HFF-Myc (cell line): ENCODE data around the gene TANGO2.

ENCODE experiments used
- DNase-seq: peaks from one replicate; pipeline ENCODE4 v3.0.0-alpha.2; 2011; ENCODE audit warnings: low read depth; ENCODE audit errors: extremely low read depth
- H3K4me3 ChIP-seq: replicated peaks from 2 replicates; pipeline ENCODE4 v1.5.1; 2011; ENCODE audit warnings: low read depth, mild to moderate bottlenecking, control low read depth, low read length
- TF ChIP-seq, protein P1 (sequence below): IDR thresholded peaks from 2 replicates; pipeline ENCODE4 v1.5.1; 2012; ENCODE audit warnings: mild to moderate bottlenecking, low read depth, low read length, control low read depth; ENCODE audit errors: missing control alignments

Gene TANGO2

GRCh38 chr22:20055144-20055543 is 34.2 kb downstream of the TANGO2 start:
- DNase-seq = no peak
- H3K4me3 ChIP-seq = no peak overlapping the region
- TF ChIP-seq, protein P1, sequence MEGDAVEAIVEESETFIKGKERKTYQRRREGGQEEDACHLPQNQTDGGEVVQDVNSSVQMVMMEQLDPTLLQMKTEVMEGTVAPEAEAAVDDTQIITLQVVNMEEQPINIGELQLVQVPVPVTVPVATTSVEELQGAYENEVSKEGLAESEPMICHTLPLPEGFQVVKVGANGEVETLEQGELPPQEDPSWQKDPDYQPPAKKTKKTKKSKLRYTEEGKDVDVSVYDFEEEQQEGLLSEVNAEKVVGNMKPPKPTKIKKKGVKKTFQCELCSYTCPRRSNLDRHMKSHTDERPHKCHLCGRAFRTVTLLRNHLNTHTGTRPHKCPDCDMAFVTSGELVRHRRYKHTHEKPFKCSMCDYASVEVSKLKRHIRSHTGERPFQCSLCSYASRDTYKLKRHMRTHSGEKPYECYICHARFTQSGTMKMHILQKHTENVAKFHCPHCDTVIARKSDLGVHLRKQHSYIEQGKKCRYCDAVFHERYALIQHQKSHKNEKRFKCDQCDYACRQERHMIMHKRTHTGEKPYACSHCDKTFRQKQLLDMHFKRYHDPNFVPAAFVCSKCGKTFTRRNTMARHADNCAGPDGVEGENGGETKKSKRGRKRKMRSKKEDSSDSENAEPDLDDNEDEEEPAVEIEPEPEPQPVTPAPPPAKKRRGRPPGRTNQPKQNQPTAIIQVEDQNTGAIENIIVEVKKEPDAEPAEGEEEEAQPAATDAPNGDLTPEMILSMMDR = no peak

DNA sequence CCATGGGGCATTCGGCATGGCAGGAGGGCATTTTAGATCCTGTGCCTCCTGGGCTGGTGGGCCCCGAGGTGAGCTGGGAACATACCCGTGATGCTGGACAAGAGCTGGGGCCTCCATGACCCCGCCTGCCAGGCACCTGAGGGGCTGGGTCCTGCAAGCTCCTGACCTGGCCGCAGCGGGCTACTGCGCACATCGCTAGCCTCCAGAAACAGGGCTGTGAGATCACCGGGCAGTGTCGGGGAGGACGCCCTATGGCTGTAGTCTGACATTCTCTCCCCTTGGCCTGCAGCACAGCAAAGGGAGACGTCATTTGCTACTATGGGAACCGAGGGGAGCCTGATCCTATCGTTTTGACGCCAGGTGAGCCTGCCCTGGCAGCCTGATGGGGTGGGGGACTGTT is 34.7 kb downstream of the TANGO2 start:
- H3K4me3 ChIP-seq = no peak overlapping the region
- DNase-seq = no peak
- TF ChIP-seq, protein P1 = no peak

DNA sequence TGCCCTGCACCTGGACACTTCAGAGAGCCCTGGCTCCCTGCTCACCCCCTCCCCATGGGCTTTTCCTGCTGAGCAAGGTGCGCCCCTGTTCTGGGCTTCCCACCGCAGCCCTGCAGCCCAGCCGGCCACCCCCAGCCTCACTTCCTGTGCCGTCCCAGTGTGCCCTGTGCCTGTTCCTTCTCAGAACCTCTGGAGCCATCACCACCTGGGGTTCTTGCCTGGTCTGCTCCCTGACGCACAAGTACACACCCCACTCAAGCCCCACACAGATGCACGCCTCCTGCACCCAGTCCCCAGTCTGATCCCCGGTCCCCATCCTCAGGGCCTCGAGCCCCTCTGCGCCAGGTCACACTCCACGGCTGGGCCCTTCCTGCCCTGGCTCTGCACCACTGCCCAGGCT is 35.3 kb downstream of the TANGO2 start:
- TF ChIP-seq, protein P1 = no peak
- no peak overlapping the region for H3K4me3 ChIP-seq
- DNase-seq = no peak

GRCh38 chr22:20056696-20057386 is 35.9 kb downstream of the TANGO2 start:
- no peak overlapping the region for H3K4me3 ChIP-seq
- no peak for DNase-seq
- TF ChIP-seq, protein P1 = no peak

DNA sequence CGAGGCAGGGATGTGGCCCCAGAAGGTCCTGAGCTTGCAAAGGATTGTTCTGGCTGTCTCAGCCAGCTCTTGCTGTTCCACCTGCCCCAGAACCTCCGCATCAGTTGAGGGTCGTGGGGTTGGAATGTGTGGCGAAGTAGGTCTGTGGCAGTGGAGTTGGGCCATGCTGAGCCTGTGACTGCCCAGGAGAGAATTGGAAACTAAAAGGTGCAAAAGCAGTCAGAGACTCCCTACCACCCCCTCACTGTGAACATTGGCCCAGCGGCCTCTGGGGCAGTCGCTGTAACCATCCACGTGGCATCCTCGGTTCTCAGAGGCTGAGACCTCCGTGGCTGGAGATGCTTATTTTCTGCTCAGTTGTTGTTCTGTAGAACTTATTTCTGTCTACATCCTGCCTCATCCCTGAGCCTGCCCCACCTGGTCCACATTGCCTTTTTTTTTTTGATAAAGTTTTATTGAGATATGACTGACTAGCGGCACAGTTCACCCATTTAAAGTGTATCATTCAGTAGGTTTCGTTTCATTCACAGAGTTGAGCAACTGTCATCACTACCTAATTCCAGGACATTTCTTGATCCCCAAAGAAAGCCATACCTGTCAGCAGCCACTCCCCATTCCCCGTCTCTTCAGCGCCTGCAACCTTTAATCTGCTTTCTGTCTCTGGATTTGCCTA is 36.8 kb downstream of the TANGO2 start:
- TF ChIP-seq, protein P1 = no peak
- H3K4me3 ChIP-seq = no peak overlapping the region
- DNase-seq = no peak

GRCh38 chr22:20058989-20059770 is 38.3 kb downstream of the TANGO2 start:
- TF ChIP-seq, protein P1 = no peak
- DNase-seq = no peak
- no peak overlapping the region for H3K4me3 ChIP-seq
